ENCODE data around the gene BRMS1.

Gene BRMS1

GRCh38 chr11:66336234-66337102 lies 8.4 kb downstream of the BRMS1 start, which contains the start of gene RIN1:
Gene RIN1, minus strand, starts transcription at chr11:66336434. Its CDS starts 32 bp downstream, at chr11:66336402.
- DNase-seq = peak; percentile 12

DNA sequence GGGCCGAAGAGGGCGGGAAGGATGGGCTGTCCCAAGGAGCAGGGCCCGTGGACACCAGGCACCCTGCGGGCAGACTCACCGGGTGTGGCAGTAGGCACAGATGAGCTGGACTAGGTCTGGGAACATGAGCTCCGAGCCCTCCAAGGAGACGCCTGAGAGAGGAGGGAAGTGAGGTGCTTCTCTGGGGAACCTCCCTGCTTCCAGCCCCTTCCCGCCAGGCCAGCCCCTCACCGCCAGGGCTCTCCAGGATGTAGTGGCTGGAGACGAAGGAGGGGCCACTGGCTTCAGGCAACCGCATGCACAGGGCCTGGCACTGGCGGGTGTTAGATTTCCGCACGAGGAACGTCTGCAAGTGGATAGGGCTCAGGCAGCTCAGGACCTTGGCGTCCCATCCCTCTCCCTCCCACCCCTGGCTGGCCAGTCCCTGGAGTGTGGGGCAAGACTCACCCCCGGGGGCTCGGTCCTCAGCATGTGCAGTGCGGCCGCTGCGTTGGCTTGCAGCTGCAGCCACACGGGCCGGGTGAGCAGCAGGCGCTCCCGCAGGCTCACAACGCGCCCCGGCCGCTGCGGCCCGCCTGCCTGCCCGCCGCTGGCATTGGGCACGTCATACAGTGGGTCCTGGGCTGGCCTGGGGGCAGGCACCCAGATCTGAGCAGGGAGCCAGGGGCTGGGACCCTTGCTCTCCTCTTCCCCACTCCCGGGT lies 9.2 kb downstream of the BRMS1 start:
- peak; percentile 23 for DNase-seq

DNA sequence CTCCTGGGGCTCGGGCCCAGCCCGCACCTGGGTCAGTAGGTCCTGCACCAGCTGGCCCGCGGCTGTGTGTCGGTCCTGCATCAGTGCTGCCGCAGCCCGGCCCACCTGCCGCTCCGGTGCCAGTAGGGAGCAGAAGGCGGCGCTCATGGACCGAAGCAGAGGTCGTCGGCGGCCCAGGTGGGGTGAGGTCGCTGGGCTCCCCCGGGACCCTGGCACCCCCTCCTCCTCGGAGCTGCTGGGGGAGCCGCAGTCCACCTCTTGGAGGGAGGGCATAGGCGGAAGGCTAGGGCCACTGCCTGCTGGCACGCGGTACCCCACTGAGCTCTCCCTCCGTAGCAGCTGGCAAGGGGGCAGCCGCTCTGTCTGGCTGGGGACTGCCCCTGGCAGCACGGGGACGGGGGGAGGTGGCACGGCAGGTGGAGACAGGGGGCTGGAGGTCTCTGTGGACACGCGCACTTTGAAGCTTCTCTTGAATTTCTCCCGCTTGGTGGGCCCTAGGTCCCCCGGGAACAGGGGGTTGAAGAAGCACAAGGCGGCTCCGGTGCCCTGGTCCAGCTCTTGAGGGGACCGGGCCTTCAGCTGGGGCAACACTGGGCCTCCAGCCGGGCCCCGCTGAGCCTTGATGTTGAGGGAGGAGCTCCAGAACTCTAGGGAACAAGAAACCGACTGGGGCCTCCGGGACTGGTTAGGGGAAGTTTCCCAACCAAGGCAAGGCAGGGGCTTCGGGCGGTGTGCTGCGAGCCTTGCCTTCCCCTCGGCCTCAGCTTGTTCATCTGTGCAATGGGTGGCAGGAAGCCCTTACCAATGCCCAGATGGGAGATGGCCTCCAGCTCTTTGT lies 10.1 kb downstream of the BRMS1 start:
- no peak for DNase-seq

DNA sequence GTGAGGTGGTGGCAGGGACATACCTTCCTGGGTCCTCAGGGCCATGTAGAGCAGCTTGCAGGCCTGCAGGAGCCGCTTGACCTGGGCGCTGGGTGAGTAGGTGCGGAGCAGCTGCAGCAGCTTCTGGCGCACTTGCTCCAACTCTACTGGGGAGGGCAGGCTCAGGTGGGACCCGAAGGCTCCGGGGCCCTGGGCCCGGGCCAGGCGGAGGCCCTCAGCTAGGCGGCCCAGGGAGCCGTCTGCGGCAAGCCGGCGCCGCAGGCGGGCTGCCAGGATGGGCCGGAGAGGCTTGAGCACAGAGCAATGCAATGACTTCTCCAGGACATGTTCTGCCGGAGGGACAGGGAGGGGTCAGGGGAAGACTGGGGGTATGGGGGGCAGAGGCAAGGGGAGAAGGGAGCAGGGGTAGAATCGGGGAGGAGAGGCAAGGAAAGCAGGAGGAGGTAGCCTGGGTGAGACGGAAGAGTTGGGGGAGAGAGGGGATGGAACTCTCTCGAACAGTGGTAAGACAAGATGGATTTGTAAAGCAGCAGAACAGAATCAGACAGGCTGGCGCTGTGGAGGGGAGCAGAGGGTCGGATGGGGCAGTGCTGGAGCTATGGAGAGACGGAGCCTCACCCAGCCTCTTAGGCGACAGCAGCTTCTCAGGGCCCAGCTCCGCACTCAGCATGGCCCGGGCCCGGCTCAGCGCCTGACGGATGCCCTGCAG lies 10.9 kb downstream of the BRMS1 start:
- no peak for DNase-seq

GRCh38 chr11:66333220-66333877 lies 11.6 kb downstream of the BRMS1 start:
- DNase-seq = no peak

DNA sequence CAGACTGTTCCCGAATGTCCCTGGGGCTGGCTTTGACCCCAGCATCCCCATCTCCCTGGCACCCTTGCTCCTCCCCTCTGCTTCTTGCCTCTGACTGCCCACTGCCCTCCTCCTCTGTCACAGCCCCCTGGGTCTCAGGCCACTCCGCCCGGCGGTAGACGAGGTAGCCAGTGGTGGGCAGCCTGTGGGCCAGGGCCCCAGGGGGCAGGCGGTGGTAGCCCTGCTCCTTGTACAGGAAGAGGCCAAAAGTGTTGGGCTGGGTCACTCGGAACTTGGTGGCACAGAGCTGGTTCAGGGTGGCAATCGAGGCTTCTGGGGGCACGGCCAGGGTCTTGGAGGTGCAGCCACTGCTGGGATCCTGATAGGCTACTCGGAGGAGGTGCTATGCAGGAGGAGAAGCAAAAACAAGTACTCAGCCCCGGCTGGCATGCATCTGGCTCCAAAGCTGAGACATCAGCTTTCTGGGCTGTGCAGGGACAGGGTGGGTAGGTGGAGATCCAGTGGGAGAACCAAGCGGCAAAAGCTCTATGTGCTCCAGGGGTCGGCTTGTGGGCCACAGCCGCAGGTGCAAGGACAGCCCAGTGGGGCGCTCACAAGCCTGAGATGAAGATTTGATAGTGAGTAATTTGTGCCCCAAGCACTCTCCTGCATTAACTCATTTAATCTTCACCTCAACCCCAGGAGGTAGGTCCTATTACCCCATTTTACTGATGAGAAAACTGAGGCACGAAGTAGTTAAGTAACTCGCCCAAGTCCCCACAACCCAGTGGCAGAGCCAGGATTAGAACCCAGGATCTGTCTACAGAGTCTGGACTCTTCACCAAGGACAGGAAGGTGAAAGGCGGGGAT lies 12.3 kb downstream of the BRMS1 start:
- no peak for DNase-seq

DNA sequence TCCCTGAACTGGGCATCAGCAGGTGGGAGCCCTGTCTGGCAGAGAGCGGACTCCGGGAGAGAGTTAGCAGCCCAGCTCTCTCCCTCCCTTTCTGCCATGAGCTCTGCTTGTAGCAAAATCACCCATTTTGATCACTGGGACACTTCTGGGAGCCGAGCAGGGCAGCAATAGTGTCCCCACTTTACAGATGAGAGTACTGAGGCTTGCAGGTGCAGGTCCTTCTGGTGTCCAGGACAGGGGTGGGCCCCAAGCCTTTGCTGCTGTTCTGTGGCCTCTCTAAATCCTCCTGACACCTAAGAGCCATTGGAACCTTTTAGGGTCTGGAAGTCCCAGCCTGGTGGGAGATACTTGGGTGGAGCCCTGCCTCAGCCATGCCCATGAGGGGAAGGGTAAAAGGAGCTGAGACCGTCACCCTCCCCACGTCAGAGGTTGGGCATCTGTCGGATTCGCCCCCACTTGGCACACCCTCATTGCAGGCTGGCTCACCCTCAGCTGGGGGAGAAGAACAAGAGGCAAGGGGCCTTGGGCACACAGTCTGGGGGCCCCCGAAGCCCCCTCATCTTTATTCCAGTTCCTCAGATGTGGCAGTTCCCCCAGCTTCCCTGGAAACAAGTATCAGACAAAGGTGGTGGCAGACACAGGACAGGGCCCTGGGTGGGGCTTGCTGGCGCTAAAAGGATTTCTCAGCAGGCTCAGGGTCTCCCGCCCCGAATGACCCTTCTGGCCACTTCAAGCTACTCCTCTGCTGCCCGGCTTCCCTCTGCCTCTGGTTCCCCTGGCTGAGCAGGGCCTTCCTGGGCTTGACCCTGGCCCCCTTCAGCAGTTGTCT lies 13.1 kb downstream of the BRMS1 start:
- no peak for DNase-seq

GRCh38 chr11:66330931-66331330 lies 14.0 kb downstream of the BRMS1 start:
- no peak for DNase-seq

DNA sequence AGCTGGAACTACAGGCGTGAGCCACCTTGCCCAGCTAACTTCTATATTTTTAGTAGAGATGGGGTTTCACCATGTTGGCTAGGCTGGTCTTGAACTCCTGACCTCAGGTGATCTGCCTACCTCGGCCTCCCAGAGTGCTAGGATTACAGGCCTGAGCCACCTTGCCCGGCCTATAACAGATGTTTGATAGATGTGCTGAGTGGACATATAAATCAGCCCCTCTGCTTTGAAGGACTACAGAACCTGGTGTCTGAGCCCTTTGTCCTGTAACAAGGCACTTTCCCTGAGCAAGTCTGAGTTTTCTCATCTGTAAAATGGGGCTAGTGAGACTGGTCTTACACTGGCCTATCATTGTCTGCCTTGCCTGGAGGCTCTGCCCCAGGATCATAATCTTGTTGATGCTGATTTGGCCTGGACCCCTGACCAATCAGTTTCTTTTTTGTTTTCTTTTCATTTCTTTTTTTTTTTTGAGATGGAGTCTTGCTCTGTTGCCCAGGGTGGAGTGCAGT lies 15.7 kb downstream of the BRMS1 start:
- DNase-seq = no peak

DNA sequence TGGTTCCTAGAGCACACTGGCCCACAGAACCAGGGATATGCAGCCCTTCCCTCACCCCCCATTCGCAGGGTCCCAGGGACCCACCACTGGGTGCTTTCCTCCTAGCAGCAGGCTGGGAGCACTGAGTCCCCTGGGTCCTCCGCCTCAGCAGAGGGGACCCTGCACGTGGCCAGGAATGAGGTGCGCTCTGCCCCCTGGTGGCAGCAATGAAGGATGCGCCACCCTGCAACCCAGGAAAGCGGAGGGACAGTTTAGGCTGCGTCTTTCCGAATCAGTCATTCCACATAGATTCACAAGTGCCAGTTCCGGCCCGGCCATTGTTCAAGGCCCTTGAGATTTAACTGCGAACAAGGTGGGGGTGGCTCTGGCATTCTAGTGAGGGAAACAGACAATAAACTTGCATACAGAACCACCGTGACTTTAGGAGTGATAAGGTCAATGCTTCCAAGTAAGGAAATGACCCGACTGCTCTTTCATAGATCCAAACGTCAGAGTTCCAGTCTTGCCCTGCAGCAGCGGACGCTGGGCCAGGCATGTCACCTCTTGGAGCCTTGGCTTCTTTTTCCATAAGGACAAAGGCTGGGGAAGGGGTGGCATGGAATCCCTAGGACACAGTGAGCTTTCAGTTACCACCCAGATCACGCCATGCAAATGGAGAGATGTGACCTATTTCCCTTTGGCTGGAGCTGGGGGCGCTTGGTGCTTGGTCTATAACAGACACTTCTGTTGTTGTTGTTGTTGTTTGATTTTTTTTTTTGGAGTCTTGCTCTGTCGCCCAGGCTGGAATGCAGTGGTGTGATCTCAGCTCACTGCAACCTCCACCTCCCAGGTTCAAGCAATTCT lies 16.4 kb downstream of the BRMS1 start:
- DNase-seq = peak; percentile 52

- no peak for DNase-seq
Observed at GRCh38 chr11:66328031-66328301, 16.9 kb downstream of the BRMS1 start.

DNA sequence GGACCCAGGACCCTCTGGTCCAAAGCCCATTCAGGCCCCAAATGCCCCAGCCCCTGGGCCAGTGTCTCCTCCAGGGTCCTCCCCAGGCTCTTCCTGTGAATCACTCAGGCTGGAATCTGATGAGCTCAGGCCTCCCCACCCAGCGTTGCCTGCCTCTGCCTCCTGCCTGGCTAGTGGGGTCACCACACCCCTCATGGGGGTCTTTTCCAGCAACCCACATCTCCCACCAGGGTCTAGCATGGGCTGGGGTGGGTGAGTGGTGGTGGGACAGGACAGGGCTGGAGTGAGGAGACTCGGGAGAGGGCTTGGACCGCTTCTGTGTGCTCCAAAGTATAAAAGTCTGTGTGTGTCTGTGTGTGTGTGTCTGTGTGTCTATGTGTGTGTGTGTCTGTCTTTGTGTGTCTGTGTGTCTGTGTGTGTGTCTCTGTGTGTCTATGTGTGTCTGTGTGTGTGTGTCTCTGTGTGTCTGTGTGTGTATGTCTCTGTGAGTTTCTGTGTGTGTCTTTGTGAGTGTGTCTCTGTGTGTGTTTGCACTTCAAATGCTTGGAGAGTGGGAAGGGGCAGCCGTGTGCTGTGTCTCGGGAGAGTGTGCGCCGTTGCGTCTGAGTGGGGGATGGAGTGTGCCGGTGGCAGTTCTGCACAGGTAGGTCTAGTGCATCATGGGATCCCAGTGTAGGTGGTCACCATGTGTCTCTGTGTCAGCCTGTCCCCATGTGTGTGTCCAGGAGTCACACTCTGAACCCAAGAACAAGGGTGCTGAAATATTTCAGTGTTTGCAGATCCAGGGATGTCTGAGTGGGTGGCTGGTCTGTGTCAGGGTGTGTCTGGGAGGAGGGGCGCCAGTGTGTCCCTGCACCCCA lies 17.5 kb downstream of the BRMS1 start:
- DNase-seq = no peak

DNA sequence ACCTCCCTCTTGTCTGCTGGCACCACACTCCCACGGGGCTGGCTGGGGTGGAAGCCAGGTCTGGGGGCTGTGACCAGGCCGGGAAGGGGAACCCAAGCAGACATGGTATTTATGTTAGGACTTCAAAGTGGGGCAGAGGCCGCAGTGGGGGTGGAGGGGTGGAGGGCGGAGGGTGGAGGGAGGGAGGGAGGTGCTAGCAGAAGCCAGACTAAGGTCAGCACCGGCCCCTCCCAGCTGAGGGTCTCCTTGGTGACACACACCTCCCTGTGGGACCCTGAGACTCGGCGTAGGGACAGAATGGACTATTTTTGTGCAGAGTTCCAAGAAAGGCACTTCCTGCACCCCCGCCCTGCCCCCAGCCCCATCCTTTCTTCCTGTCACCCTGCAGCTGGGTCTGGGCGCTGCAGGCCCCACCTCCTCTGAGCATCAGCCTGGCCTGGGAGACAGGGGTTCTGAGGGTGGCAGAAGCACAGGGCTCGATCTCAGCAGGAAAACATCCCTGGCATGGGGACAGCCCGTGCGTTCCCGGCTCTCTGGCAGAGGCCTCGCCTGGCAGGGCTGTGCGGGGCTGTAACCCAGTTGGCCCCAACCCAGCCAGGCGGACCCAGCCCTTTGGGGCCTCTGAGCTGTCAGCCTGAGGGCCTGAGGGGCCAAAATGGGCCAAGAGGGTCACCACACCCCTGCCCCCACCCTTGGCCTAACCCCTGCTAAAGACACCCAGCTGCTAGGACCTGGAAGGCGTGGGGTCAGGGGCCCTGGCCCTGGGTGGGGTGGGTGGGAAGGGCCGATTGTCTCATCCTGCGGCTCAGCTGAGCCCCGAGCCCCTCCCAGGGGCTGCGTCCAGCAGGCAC lies 18.4 kb downstream of the BRMS1 start:
- no peak for DNase-seq

DNA sequence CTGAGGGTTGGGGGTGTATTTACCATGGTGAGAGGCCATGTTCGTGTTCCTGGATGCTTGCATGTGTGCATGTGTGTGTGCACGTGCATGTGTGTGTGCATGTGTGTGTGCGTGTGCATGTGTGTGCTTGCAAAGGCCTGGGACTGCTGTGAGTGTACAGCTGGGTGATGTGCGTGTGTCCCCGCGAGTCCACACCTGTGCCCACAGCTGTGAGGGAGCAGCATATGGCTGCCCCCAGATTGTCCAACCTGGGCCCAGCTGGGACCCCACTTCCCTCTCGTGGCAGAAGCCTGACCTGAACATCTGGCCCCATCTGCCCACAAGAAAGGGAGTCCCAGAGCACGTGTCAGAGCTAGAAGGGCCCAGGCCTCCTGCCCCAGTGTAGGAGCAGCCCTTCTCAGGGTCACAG lies 19.6 kb downstream of the BRMS1 start:
- no peak for DNase-seq

GRCh38 chr11:66324664-66325063 lies 20.2 kb downstream of the BRMS1 start:
- no peak for DNase-seq

DNA sequence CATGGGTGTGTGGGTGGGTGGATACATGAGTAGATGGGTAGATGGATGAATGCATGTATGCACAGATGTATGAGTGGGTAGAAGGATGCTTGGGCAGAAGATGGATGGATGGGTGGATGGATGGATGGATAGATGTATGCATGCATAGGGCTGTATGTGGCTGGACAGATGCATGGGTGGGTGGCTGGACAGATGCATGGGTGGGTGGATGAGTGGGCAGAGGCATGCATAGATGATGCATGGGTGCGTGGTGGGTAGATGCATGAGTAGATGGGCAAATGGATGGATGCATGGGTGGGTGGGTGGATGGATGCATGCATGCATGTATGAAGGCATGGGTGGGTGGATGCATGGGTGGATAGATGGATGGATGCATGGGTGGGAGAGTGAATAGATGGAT lies 21.2 kb downstream of the BRMS1 start:
- DNase-seq = no peak

GRCh38 chr11:66322732-66323427 lies 22.0 kb downstream of the BRMS1 start:
- DNase-seq = no peak
